Lung (tissue), 12 donors: ENCODE data around the gene ECSCR. TPM values are rescaled to one million over a fixed set of nuclear protein-coding genes. Genes with fewer than 3 reads are reported as not detected.
A peak's percentile ranks its signal among the peaks of the same experiment; 100 is the strongest.
"Not testable (repeated sequence)": the region's sequence is repeated elsewhere in the genome, so short reads cannot be mapped to it uniquely, and the experiment has no call there.

Experiments used
- ATAC-seq: fragments of 200-7000 bp; cut with Tn5 transposase; one replicate; pipeline ENCODE4 v1.9.1; 2020; ENCODE audit warnings: moderate number of reproducible peaks; ENCODE audit not compliant: insufficient read depth, low FRiP score
- DNase-seq, 3 donors: peaks; one replicate each; pipeline ENCODE4 v3.0.0-alpha.2; 2013 to 2017
- H3K27ac ChIP-seq, 2 donors: one replicate each; pipeline ENCODE4 v1.5.1; 2013; ENCODE audit warnings: mild to moderate bottlenecking in 2 of 2, moderate library complexity in 2 of 2, control low read depth in 1 of 2, inconsistent platforms in 1 of 2, low read depth in 1 of 2, low read length in 1 of 2
- H3K27me3 ChIP-seq, 3 donors: one replicate each; pipeline ENCODE4 v1.5.1; 2013; ENCODE audit warnings: low read length in 2 of 3; ENCODE audit not compliant: control insufficient read depth in 3 of 3, insufficient read depth in 3 of 3
- H3K36me3 ChIP-seq, 4 donors: one replicate each; pipeline ENCODE4 v1.5.1; 2013; ENCODE audit warnings: low read length in 4 of 4, mild to moderate bottlenecking in 1 of 4, moderate library complexity in 1 of 4; ENCODE audit not compliant: control insufficient read depth in 4 of 4, insufficient read depth in 4 of 4
- H3K4me1 ChIP-seq, 5 donors: one replicate each; pipeline ENCODE4 v1.5.1; 2013; ENCODE audit warnings: low read length in 5 of 5, mild to moderate bottlenecking in 2 of 5, moderate library complexity in 1 of 5; ENCODE audit not compliant: control insufficient read depth in 5 of 5, insufficient read depth in 5 of 5
- H3K4me3 ChIP-seq: one replicate; pipeline ENCODE4 v1.5.1; 2013; ENCODE audit warnings: mild to moderate bottlenecking, control low read depth, moderate library complexity
- H3K9ac ChIP-seq, 2 donors: one replicate each; pipeline ENCODE4 v1.5.1; 2013; ENCODE audit warnings: low read length in 2 of 2, control low read depth in 1 of 2; ENCODE audit not compliant: insufficient read depth in 1 of 2
- H3K9me3 ChIP-seq, 4 donors: one replicate each; pipeline ENCODE4 v1.5.1; 2013; ENCODE audit warnings: low read length in 3 of 4, mild to moderate bottlenecking in 1 of 4, moderate library complexity in 1 of 4; ENCODE audit not compliant: control insufficient read depth in 4 of 4, insufficient read depth in 3 of 4
- CTCF ChIP-seq: IDR thresholded peaks from 2 replicates; pipeline ENCODE4 v1.5.1; 2012; ENCODE audit warnings: mild to moderate bottlenecking; ENCODE audit errors: control extremely low read depth, extremely low read depth
- WGBS, 2 donors: extraction: QIAGEN DNeasy Blood & Tissue Kit; methylation state at CpG; one replicate each; pipeline ENCODE4 v1.1.7; 2013; 5-methylcytosine and 5-hydroxymethylcytosine counted together
- polyA plus RNA-seq, 2 donors: library from polyadenylated mRNA; stranded (reverse); fragments of 200-250 nt; gene quantifications; one replicate each; pipeline ENCODE4 v1.2.1, GENCODE V29; 2013
- total RNA-seq, 2 donors: library from RNA; depleted of rRNA in 1 of 2; stranded (reverse); fragments of >200 nt in 1 of 2; gene quantifications; one replicate each; pipeline ENCODE4 v1.2.1, GENCODE V29; 2014 to 2021
- donor health status: control.
- donor health status: control.
- donor health status: Bipolar disorder and iron deficiency.
- donor health status: healthy.
- donor health status: DM: yes; HTN: yes; CAD: no.

ECSCR gene
- total and polyA plus RNA-seq, 4 donors = 24.6 to 55.7 (median 46.5) TPM

GRCh38 chr5:139486201-139486600 lies 23.7 kb upstream of the ECSCR start:
- ATAC-seq = no peak
- no peak overlapping the region for H3K27ac ChIP-seq
- H3K4me1 ChIP-seq = peaks cover 0 to 18% (median 8%) of the 10 kb centered on the region in 5 donors
- H3K9me3 ChIP-seq = no peaks in the 10 kb centered on the region
- no peak overlapping the region for H3K9ac ChIP-seq
- TF ChIP-seq CTCF = no peak
- no peak overlapping the region for H3K4me3 ChIP-seq
- no peak for DNase-seq
- H3K27me3 ChIP-seq = no peaks in the 10 kb centered on the region
- 88 to 93% methylated on average over 7 of the region's 7 CpGs for WGBS, 2 donors
- H3K36me3 ChIP-seq = no peaks in the 10 kb centered on the region

- not testable (repeated sequence) for DNase-seq, H3K27me3 ChIP-seq, H3K9ac ChIP-seq, ATAC-seq, H3K4me3 ChIP-seq, H3K9me3 ChIP-seq
- peaks cover 0 to 14% (median 3%) of the 10 kb centered on the region in 4 donors for H3K36me3 ChIP-seq
- WGBS, 2 donors = 35 to 38% methylated on average over 6 of the region's 6 CpGs
- H3K27ac ChIP-seq = peak overlapping the region; percentile 81 to 96
- H3K4me1 ChIP-seq = peaks cover 0 to 25% (median 8%) of the 10 kb centered on the region in 5 donors
Measured at GRCh38 chr5:139482890-139483208, 20.3 kb upstream of the ECSCR start.

- Histone ChIP-seq H3K27ac (peak within 1 kb of the TSS; percentile 81 to 96), H3K9ac (peak within 1 kb of the TSS; percentile 72 to 97), H3K9me3 (no peaks in the 10 kb centered on the region), H3K4me1 (peaks cover 0 to 25% (median 8%) of the 10 kb centered on the region in 5 donors), H3K36me3 (peaks cover 0 to 19% (median 4%) of the 10 kb centered on the region in 4 donors), H3K27me3 (no peaks in the 10 kb centered on the region), H3K4me3 (peak within 1 kb of the TSS; percentile 56)
- peak; percentile 79 for ATAC-seq
- no peak for TF ChIP-seq CTCF
- DNase-seq = peak; percentile 94 to 98 (median 97)
- WGBS, 2 donors = 0% methylated on average over 19 of the region's 19 CpGs
Measured at GRCh38 chr5:139482050-139482889, 19.7 kb upstream of the ECSCR start, which contains the start of gene STING1. TSS of gene STING1 (minus strand) at chr5:139482758. CDS start at chr5:139481704, 1,054 bp downstream.

- WGBS, 2 donors = 10 to 11% methylated on average over 5 of the region's 5 CpGs
- no peaks in the 10 kb centered on the region for H3K27me3 ChIP-seq
- H3K9me3 ChIP-seq = no peaks in the 10 kb centered on the region
- TF ChIP-seq CTCF = no peak
- peak overlapping the region; percentile 72 to 97 for H3K9ac ChIP-seq
- H3K36me3 ChIP-seq = peaks cover 0 to 24% (median 4%) of the 10 kb centered on the region in 4 donors
- peaks cover 0 to 25% (median 8%) of the 10 kb centered on the region in 5 donors for H3K4me1 ChIP-seq
- ATAC-seq = peak; percentile 23
- peak overlapping the region; percentile 56 for H3K4me3 ChIP-seq
- peak in 1 of 3 donors; percentile 51 for DNase-seq
- peak overlapping the region; percentile 81 to 96 for H3K27ac ChIP-seq
Measured at GRCh38 chr5:139481580-139482049, 19.1 kb upstream of the ECSCR start.
